HG03095 (cell line): ENCODE results near the gene GPRC5D.

Source experiments
- ATAC-seq: cut with Tn5 transposase; IDR thresholded peaks from one replicate; pipeline ENCODE4 v1.9.1; 2021; ENCODE audit warnings: moderate library complexity; ENCODE audit not compliant: unreplicated experiment

Gene GPRC5D

GRCh38 chr12:12952036-12952435 is at the start of gene GPRC5D:
Gene GPRC5D (minus strand): TSS chr12:12952170. CDS start chr12:12950384, 1,786 bp downstream.
- ATAC-seq: no peak

GRCh38 chr12:13001775-13002040 is 49.7 kb upstream of the GPRC5D start:
- no peak for ATAC-seq

- ATAC-seq: peak; percentile 30
These were observed 49.2 kb upstream of the GPRC5D start for GRCh38 chr12:13000925-13001774.

- ATAC-seq: peak; percentile 20
These were observed 48.6 kb upstream of the GPRC5D start for GRCh38 chr12:13000616-13000924.

GRCh38 chr12:12999959-13000615 is 48.1 kb upstream of the GPRC5D start, which contains the start of gene HEBP1:
Gene HEBP1 (minus strand): TSS chr12:13000265. CDS start chr12:13000114, 151 bp downstream.
- ATAC-seq: peak; percentile 85

GRCh38 chr12:12999271-12999958 is 47.4 kb upstream of the GPRC5D start:
- no peak for ATAC-seq

- no peak for ATAC-seq
These were observed 46.3 kb upstream of the GPRC5D start for GRCh38 chr12:12998248-12998647.

- no peak for ATAC-seq
These were observed 45.8 kb upstream of the GPRC5D start for GRCh38 chr12:12997734-12998133.

- no peak for ATAC-seq
These were observed 45.2 kb upstream of the GPRC5D start for GRCh38 chr12:12997156-12997555.

GRCh38 chr12:12996209-12996608 is 44.2 kb upstream of the GPRC5D start:
- ATAC-seq: no peak

GRCh38 chr12:12995088-12995487 is 43.1 kb upstream of the GPRC5D start:
- no peak for ATAC-seq

GRCh38 chr12:12993367-12993766 is 41.4 kb upstream of the GPRC5D start:
- no peak for ATAC-seq

GRCh38 chr12:12992418-12993130 is 40.6 kb upstream of the GPRC5D start:
- no peak for ATAC-seq

GRCh38 chr12:12990700-12991468 is 38.9 kb upstream of the GPRC5D start:
- ATAC-seq: no peak

- no peak for ATAC-seq
These were observed 35.5 kb upstream of the GPRC5D start for GRCh38 chr12:12987421-12987820.

GRCh38 chr12:12986775-12987331 is 34.9 kb upstream of the GPRC5D start:
- ATAC-seq: no peak

- no peak for ATAC-seq
These were observed 33.9 kb upstream of the GPRC5D start for GRCh38 chr12:12985817-12986408.

GRCh38 chr12:12984149-12984548 is 32.2 kb upstream of the GPRC5D start:
- ATAC-seq: no peak

GRCh38 chr12:12983420-12984035 is 31.6 kb upstream of the GPRC5D start:
- no peak for ATAC-seq
